ENCODE data around the gene MORN3. TPM values are rescaled to one million over a fixed set of nuclear protein-coding genes. Genes with fewer than 3 reads are reported as not detected.
"Not testable (repeated sequence)": the region's sequence is repeated elsewhere in the genome, so short reads cannot be mapped to it uniquely, and the experiment has no call there.

Gene MORN3
- total and polyA plus RNA-seq, 2 of the 8 experiments (the other 6 are each of a cell fraction or from before 2014, with no cell fraction given), result 0.39 to 0.93 TPM

DNA sequence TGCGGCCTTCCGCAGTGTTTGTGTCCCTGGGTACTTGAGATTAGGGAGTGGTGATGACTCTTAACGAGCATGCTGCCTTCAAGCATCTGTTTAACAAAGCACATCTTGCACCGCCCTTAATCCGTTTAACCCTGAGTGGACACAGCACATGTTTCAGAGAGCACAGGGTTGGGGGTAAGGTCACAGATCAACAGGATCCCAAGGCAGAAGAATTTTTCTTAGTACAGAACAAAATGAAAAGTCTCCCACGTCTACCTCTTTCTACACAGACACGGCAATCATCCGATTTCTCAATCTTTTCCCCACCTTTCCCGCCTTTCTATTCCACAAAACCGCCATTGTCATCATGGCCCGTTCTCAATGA lies 35.6 kb downstream of the MORN3 start:
- H2BK15ac ChIP-seq (ENCODE audit: low read length); H3K23me2 ChIP-seq (ENCODE audit: low read depth, low read length); H3K4ac ChIP-seq (replicated peaks; ENCODE audit: insufficient read length, low read depth, low read length); H4K5ac ChIP-seq (ENCODE audit: insufficient read length, low read depth, low read length); H3K36me3 ChIP-seq (ENCODE audit: control insufficient read depth in 2 of 4, insufficient read depth in 4 of 4, low read length in 3 of 4); H3K9me3 ChIP-seq (ENCODE audit: insufficient read depth in 2 of 2, low read depth in 1 of 2, low read length in 1 of 2); H2BK12ac ChIP-seq (ENCODE audit: low read depth, low read length); H3K27me3 ChIP-seq (replicated peaks in 1 of 4; ENCODE audit: control insufficient read depth in 3 of 4, extremely low read depth in 1 of 4, insufficient read depth in 3 of 4, low read length in 3 of 4); H3K4me2 ChIP-seq (ENCODE audit: insufficient read depth in 1 of 2, low read depth in 2 of 2, low read length in 2 of 2); H3K18ac ChIP-seq (ENCODE audit: extremely low read depth, low read length); H3K27ac ChIP-seq (ENCODE audit: low read depth, low read length); H2BK120ac ChIP-seq (replicated peaks; ENCODE audit: low read depth, low read length); H2AFZ ChIP-seq (ENCODE audit: low read length); DNase-seq (ENCODE audit: low read depth in 1 of 2, low spot score in 2 of 2); FAIRE-seq; H3K14ac ChIP-seq (ENCODE audit: insufficient read length); H4K8ac ChIP-seq (ENCODE audit: extremely low read depth, insufficient read depth, low read length); H2AK5ac ChIP-seq (ENCODE audit: low read depth, low read length); H2BK20ac ChIP-seq (ENCODE audit: low read length); H3K23ac ChIP-seq (ENCODE audit: insufficient read length); H4K91ac ChIP-seq (replicated peaks; ENCODE audit: insufficient read length, low read length); H3K9ac ChIP-seq (replicated peaks in 1 of 4; ENCODE audit: extremely low read depth in 1 of 4, low read depth in 3 of 4, low read length in 3 of 4); H3K56ac ChIP-seq (replicated peaks; ENCODE audit: insufficient read length, low read depth, low read length); H3K4me3 ChIP-seq (ENCODE audit: extremely low read depth in 1 of 4, insufficient read depth in 2 of 4, low read depth in 3 of 4, low read length in 4 of 4); H2BK5ac ChIP-seq (ENCODE audit: low read depth, low read length): not testable (repeated sequence)
- peaks cover 6 to 81% of the 10 kb centered on the region in 2 experiments for H3K79me2 ChIP-seq (ENCODE audit: control insufficient read depth in 1 of 2, insufficient read depth in 2 of 2, low read length in 2 of 2)
- H4K20me1 ChIP-seq (replicated peaks in 1 of 2; ENCODE audit: control insufficient read depth in 1 of 2, insufficient read depth in 2 of 2, low read length in 2 of 2), result peaks cover 13 to 21% of the 10 kb centered on the region in 2 experiments
- CTCF ChIA-PET (ENCODE audit: partially characterized antibody), result interaction anchor here (0.6 to 1.0 kb wide), 2 partner anchors 35 to 871 kb away, joined by 3 read pairs; partner anchors contain the start of gene MORN3
- POLR2A ChIA-PET (ENCODE audit: partially characterized antibody), result interaction anchor here (0.8 to 7.0 kb wide), 5 partner anchors 9 to 54 kb away, joined by 3 to 70 read pairs (median 4); partner anchors contain the start of genes KDM2B and MORN3
- peaks cover 8 to 16% (median 11%) of the 10 kb centered on the region in 4 experiments for H3K4me1 ChIP-seq (replicated peaks in 1 of 4; ENCODE audit: control insufficient read depth in 3 of 4, insufficient read depth in 4 of 4, low read length in 3 of 4)
- H3K79me1 ChIP-seq (ENCODE audit: low read depth, low read length), result peaks cover 33% of the 10 kb centered on the region
- no CpG with 5 or more reads among the region's 11 CpGs for WGBS, 2 experiments (ENCODE audit: extremely low coverage in 1 of 2, insufficient coverage in 1 of 2, insufficient read length in 1 of 2, insufficient replicate concordance in 2 of 2, low coverage in 1 of 2, low lambda C conversion rate in 2 of 2, missing lambda C conversion rate in 1 of 2)

Measured in H1 (cell line).